Measurements from ENCODE around the gene VPS13D.

GRCh38 chr1:12467570-12468286 lies 237.9 kb downstream of the VPS13D start:
- no peak for TF ChIP-seq POLR2A (IDR thresholded peaks at IDR 0.05)
- TF ChIP-seq CTCF (IDR thresholded peaks at IDR 0.05): no peak

All from right lobe of liver (tissue), 4 donors.